HG02943 (cell line): ENCODE measurements around the gene SLC7A6.
"Not testable (repeated sequence)": the region's sequence is repeated elsewhere in the genome, so short reads cannot be mapped to it uniquely, and the experiment has no call there.

ENCODE experiments used
- ATAC-seq: cut with Tn5 transposase; IDR thresholded peaks from one replicate; pipeline ENCODE4 v1.9.1; 2021; ENCODE audit warnings: mild to moderate bottlenecking, low read depth, moderate library complexity; ENCODE audit not compliant: unreplicated experiment

The SLC7A6 gene

DNA sequence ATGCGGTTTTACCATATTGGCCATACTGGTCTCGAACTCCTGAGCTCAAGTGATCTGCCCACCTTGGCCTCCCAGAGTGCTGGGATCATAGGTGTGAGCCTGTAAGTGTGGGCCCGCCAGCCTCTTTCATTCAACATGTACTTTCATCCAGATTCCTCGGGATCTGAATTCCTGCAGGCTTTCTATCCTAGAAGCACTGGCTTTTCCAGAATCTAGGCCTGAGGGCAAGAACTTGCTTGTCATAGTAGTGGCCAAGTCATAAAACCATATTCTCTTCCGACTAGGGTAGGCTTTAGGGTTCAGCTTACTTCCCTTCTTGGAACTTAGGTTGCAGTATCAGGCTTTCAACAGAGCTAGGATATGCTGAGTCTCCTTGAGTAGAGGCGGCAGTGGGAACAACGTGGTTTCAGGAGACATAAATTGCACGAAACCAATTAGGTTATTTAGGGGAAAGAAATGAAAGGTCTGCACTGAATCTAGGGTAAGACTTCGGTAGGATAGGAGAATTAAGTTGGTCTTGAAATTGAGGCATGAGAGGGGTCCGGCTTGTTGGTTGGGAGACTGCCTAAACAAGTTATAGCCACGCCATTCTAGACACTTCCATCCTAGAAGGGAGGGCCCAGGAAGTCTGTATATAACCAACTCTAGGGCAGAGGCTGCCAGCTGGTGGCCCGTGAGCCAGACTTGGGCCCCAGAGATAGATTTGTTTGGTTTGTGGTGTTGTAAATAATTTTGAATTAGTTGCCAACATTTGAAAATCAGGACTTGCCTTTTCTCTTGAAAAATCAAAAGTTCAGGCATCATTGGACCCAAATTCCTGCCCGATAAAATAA is 15.6 kb downstream of the SLC7A6 start:
- no peak for ATAC-seq

DNA sequence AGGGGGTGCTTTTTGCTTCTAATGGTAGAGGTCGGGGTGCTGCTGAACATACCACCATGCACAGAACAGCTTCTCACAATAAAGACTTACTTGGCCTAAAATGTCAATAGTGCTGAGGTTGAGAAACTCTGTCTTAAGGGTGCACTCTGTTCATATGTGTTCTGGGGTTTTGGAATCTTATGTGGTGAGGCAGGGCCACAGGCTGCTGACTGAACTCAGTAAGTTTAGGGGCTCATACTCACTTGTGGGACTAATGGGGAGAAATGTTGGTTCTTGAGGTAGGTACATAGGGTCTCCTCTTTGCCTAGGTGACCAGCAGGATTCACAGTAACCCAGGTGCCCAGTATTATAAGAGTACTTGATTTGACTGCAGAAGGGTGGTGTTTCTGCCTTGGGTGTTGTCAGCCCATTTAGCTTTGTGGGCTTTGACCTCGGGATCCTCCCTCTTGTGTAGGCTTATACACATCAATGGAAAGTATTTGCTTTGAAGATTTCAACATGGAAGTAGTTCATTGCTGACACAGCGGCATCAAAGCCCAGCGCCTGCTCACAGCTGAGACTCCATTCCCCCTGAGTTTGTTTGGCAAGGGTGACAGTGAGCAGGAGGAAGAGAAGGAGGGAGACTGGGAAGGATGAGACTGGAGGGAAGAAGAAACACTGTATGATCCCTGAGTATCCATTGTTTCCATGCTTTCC is 17.2 kb downstream of the SLC7A6 start:
- no peak for ATAC-seq

DNA sequence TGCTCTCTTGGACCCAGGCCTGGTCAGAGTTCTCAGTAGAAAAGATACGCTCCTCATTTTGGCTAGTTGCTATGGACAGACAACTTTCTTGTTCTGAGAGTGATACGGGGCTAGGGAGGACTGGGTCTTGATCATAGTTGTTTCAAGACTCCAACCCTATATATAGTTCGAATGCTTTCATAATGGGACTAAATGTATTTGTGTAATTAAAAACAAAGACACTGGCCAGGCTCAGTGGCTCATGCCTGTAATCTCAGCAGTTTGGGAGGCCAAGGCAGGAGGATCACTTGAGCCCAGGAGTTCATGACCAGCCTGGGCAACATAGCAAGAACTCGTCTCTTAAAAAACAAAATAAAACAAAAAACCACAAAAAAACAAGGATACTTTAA is 17.7 kb downstream of the SLC7A6 start:
- no peak for ATAC-seq

DNA sequence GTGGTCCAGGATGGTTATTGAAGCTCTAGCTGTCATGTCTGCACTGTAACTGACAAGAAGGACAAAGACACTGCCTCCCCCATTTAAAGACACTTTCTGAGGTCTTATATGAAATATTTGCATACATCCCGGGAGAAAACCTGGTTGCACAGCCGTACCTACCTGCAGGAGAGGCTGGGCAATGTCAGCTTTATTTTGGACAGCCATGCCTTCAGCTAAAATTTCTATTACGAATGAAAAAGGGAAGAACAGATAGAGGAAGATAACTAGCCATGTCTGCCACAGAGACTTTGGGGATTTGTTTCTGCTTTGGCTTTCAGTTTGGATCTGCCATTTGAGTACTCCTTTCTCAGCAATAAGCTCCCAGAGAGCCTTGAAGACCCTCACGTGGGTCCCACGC is 19.0 kb downstream of the SLC7A6 start:
- ATAC-seq, result no peak

- no peak for ATAC-seq
Observed at GRCh38 chr16:68283801-68284598, 19.7 kb downstream of the SLC7A6 start.

GRCh38 chr16:68284847-68285246 is 20.5 kb downstream of the SLC7A6 start:
- peak; percentile 43 for ATAC-seq

GRCh38 chr16:68285683-68286082 is 21.4 kb downstream of the SLC7A6 start:
- ATAC-seq, result no peak

GRCh38 chr16:68286153-68287074 is 22.1 kb downstream of the SLC7A6 start:
- ATAC-seq, result no peak

DNA sequence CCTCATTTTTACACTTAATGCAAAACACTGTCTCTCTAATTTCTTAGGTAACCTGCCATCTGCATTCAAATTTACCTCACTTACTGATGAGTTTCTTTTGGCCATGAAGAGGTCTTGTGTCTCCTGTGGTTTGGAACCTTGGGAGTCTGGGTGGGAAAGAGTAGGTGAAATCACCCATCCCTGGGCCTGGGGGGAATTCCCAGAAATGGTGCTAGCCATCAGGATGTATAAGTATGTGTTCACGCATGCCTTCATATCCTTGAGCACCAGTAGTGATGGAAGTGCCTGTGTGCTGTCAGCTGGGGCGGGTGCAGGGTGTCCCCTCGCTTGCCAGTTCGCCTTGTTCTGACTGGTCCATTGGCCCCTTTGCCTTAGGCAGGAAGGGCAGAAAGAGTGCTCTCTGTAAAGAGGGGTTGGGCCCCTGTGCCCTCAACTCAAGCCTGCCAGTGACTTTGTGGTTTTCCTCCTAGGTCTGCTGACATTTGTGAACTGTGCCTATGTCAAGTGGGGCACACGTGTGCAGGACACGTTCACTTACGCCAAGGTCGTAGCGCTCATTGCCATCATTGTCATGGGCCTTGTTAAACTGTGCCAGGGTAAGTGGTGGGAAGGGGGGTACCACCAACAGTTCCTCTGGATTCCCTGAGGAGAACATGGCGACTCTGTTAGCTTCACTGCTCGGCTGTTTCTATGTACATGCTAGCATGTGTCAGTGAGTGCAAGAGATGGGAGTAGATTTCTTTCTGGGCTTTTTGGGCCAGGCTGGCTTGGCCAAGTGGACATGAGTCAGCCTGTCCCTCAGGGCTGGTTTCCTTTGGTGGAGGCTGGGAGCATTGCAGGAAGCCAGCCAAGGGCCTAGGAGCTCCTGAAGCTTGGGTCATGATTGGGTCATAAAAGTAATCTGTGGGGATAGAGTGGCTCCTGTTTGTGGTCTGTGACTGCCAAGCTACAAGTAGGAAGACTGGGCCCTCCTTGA is 23.2 kb downstream of the SLC7A6 start:
- no peak for ATAC-seq

- no peak for ATAC-seq
Observed at GRCh38 chr16:68288252-68288650, 23.9 kb downstream of the SLC7A6 start.

DNA sequence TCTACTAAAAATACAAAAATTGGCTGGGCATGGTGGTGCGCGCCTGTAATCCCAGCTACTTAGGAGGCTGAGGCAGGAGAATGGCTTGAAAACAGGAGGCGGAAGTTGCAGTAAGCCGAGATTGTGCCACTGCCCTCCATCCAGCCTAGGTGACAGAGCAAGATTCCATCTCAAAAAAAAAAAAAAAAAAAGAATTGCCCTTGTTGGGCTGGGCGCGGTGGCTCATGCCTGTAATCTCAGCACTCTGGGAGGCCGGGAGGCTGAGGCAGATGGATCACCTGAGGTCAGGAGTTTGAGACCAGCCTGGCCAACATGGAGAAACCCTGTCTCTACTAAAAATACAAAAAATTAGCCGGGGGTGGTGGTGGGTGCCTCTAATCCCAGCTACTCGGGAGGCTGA is 24.5 kb downstream of the SLC7A6 start:
- not testable (repeated sequence) for ATAC-seq

GRCh38 chr16:68289202-68289601 is 24.9 kb downstream of the SLC7A6 start:
- ATAC-seq, result no peak

DNA sequence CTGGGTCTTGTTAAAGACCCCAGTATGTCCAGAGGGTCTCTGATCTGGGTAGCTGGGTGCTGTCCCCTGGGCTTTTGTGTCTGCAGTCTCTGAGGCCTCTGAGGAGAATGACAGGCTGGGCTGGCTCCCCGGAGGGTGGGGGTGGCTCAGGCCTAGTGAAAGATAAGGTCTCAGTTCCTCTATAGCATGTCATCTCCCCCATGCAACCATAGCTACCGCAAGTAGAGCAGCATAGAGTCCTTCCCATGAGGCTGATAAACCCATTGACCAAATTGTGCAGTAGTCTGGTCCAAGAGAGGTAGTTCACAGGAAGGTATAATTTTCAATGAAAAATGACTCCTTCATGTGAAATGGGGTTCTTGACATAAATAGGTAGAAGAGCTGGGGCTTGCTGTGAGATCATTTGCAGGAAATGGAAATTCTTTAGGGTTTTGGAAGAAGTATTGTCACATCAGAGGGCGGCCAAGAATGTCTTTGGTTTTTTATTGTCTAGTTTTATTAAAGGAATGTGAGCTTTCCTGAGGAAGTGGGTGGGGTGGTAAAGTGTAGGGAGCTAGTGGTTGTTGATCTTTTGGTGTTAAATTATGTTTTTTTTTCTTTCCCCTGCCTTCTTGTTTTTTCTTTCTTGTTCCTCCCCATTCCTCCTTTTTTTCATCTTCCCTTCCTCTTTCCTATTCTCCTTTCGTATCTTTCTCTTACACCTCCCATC is 25.4 kb downstream of the SLC7A6 start:
- no peak for ATAC-seq

DNA sequence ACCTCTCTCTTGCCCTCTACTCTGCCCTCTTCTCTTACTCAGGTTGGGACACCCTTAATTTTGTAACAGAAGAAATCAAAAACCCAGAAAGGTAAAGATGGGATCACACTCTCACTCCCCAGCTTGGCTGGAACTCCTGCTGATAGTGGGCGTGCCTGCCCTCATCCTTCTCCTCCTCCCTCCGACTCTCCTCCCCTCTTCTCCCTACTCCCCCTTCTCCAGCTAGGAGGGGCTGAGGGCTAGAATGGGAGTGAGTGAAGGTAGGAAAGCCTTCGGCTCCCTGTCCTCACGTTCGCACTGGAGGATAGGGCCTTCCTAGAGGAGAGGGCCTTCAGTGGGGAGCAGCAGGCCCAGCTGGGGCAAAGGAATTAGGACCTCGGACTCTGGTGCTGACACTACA is 26.1 kb downstream of the SLC7A6 start:
- ATAC-seq, result no peak

DNA sequence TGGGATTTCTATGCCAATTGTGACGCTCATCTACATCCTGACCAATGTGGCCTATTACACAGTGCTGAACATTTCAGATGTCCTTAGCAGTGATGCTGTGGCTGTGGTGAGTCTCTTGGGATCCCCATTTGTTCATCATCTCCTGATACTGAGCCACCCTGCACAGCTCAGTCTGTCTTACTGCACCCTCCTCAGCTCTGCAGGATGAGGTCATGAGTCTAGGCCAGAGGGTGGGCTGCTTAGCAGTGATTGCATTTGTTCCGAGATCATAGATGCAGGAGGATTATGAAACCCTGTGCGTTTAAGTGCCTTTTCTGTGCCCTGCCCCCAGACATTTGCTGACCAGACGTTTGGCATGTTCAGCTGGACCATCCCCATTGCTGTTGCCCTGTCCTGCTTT is 26.9 kb downstream of the SLC7A6 start:
- ATAC-seq, result no peak

GRCh38 chr16:68292425-68292824 is 28.1 kb downstream of the SLC7A6 start:
- no peak for ATAC-seq

- ATAC-seq, result no peak
Observed at GRCh38 chr16:68296291-68296690, 32.0 kb downstream of the SLC7A6 start.

GRCh38 chr16:68296693-68297092 is 32.4 kb downstream of the SLC7A6 start:
- ATAC-seq, result no peak
